ENCODE data around the gene THRAP3.

THRAP3 gene

DNA sequence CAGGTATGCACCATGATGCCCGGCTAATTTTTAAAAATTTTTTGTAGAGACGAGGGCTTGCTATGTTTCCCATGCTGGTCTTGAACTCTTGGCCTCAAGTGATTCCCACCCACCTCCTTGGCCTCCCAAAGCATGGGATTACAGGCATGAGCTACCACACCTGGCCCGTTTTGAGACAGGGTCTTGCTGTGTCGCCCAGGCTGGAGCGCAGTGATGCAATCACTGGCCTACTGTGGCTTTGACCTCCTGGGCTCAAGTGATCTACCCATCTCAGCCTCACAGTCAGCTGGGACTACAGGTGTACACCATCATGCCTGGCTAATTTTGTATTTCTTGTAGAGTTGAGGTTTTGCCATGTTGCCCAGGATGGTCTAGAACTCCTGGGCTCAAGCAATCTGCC lies 74.4 kb downstream of the THRAP3 start:
- no peaks in the 10 kb centered on the region for H3K79me2 ChIP-seq (ENCODE audit: control insufficient read depth, insufficient read depth, low read length, poor library complexity)
- no peaks in the 10 kb centered on the region for H3K9me3 ChIP-seq (ENCODE audit: insufficient read depth, low read depth, low read length)
- DNase-seq, result no peak
- no peak overlapping the region for H3K4me2 ChIP-seq (ENCODE audit: low read length)
- no peak overlapping the region for H2BK12ac ChIP-seq (ENCODE audit: low read length)
- H2BK120ac ChIP-seq (ENCODE audit: insufficient read depth, low read length, poor library complexity), result no peak overlapping the region
- H3K27me3 ChIP-seq (ENCODE audit: insufficient read depth, low read length), result no peaks in the 10 kb centered on the region
- no peak overlapping the region for H3K4ac ChIP-seq (ENCODE audit: low read depth, low read length)
- H3K79me1 ChIP-seq (ENCODE audit: low read length), result no peaks in the 10 kb centered on the region
- H3K4me1 ChIP-seq (ENCODE audit: control insufficient read depth in 1 of 2, insufficient read depth in 2 of 2, low read length in 2 of 2), result no peaks in the 10 kb centered on the region
- H3K36me3 ChIP-seq (ENCODE audit: control insufficient read depth in 1 of 2, insufficient read depth in 2 of 2, low read length in 2 of 2), result peaks cover 39 to 55% of the 10 kb centered on the region in 2 experiments
- H3K9ac ChIP-seq (ENCODE audit: low read length), result no peak overlapping the region
- no peak overlapping the region for H2AK5ac ChIP-seq (ENCODE audit: low read length)
- H3K14ac ChIP-seq (ENCODE audit: low read length), result no peak overlapping the region
- no peak overlapping the region for H2BK5ac ChIP-seq (ENCODE audit: low read depth, low read length, poor library complexity)
- no peak overlapping the region for H3K4me3 ChIP-seq (ENCODE audit: low read depth, low read length)
- H2AFZ ChIP-seq (ENCODE audit: insufficient read depth, low read length, poor library complexity), result no peak overlapping the region
- H4K91ac ChIP-seq (ENCODE audit: low read depth, low read length), result no peak overlapping the region
- no peak overlapping the region for H3K18ac ChIP-seq (ENCODE audit: low read length)
- H3K23ac ChIP-seq (ENCODE audit: low read length), result no peak overlapping the region
- no peak overlapping the region for H3K27ac ChIP-seq (ENCODE audit: low read depth, low read length)
- no CpG with 5 or more reads among the region's 5 CpGs for WGBS (ENCODE audit: extremely low coverage, insufficient coverage, insufficient read length)
- no peak overlapping the region for H4K8ac ChIP-seq (ENCODE audit: low read depth, low read length)
- no peak overlapping the region for H4K12ac ChIP-seq (ENCODE audit: low read depth, low read length)

DNA sequence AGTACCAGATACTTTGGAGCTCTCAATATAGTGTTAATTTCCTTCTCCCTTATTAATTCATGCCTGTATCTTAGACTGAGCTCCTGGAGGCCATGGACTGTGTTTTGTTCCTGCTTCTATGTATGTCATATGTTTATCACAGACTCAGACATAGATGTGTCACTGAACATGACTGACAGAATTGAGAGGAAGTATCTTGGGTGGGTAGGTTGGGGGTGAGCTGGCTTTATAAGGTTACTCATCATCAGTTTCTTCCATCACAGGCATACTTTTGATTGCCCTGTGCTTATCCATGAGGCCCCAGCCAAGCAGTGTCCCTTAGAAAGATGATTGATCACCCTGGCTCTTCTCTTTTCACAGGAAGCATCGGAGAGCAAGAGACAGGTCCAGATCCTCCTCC lies 76.3 kb downstream of the THRAP3 start:
- Histone ChIP-seq H2BK12ac (ENCODE audit: low read length) (no peak overlapping the region), H4K91ac (ENCODE audit: low read depth, low read length) (no peak overlapping the region), H2BK120ac (ENCODE audit: insufficient read depth, low read length, poor library complexity) (no peak overlapping the region), H3K27me3 (ENCODE audit: insufficient read depth, low read length) (no peaks in the 10 kb centered on the region), H3K23ac (ENCODE audit: low read length) (no peak overlapping the region), H3K4me2 (ENCODE audit: low read length) (no peak overlapping the region), H2BK5ac (ENCODE audit: low read depth, low read length, poor library complexity) (no peak overlapping the region), H3K4ac (ENCODE audit: low read depth, low read length) (no peak overlapping the region), H2AFZ (ENCODE audit: insufficient read depth, low read length, poor library complexity) (no peak overlapping the region), H3K79me2 (ENCODE audit: control insufficient read depth, insufficient read depth, low read length, poor library complexity) (no peaks in the 10 kb centered on the region), H3K4me3 (ENCODE audit: low read depth, low read length) (no peak overlapping the region), H2AK5ac (ENCODE audit: low read length) (no peak overlapping the region), H3K36me3 (ENCODE audit: control insufficient read depth in 1 of 2, insufficient read depth in 2 of 2, low read length in 2 of 2) (peaks cover 46 to 56% of the 10 kb centered on the region in 2 experiments), H3K79me1 (ENCODE audit: low read length) (no peaks in the 10 kb centered on the region), H3K9ac (ENCODE audit: low read length) (no peak overlapping the region), H3K9me3 (ENCODE audit: insufficient read depth, low read depth, low read length) (no peaks in the 10 kb centered on the region), H3K14ac (ENCODE audit: low read length) (no peak overlapping the region), H3K18ac (ENCODE audit: low read length) (no peak overlapping the region), H4K8ac (ENCODE audit: low read depth, low read length) (no peak overlapping the region), H4K12ac (ENCODE audit: low read depth, low read length) (no peak overlapping the region), H3K27ac (ENCODE audit: low read depth, low read length) (no peak overlapping the region), H3K4me1 (ENCODE audit: control insufficient read depth in 1 of 2, insufficient read depth in 2 of 2, low read length in 2 of 2) (peaks cover 4% of the 10 kb centered on the region in 2 experiments)
- WGBS (ENCODE audit: extremely low coverage, insufficient coverage, insufficient read length), result no CpG with 5 or more reads among the region's 1 CpG
- DNase-seq, result peak in 1 of 2 donors; percentile 23

GRCh38 chr1:36301220-36301619 lies 77.0 kb downstream of the THRAP3 start:
- WGBS (ENCODE audit: extremely low coverage, insufficient coverage, insufficient read length), result no CpG with 5 or more reads among the region's 1 CpG
- H3K4ac ChIP-seq (ENCODE audit: low read depth, low read length), result no peak overlapping the region

DNA sequence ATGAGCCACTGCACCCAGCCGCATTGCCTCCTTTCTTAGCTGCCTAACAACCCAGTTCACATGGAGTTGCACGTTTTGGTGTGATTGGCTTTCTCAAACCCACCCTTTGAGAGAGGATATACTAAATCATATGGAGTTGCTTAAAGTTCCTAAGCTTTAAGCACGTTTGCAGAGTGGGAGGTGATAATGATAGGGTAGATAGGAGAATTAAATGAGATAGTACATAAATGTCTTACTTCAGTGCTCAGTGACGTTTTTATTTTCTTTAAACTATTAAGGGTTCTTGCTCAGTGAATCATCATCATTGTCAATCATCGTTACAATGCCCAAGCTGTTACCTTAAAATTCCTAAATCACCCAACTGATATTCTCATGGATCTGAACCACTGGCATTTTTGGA lies 79.0 kb downstream of the THRAP3 start:
- no peak overlapping the region for H3K4ac ChIP-seq (ENCODE audit: low read depth, low read length)
- no peaks in the 10 kb centered on the region for H3K27me3 ChIP-seq (ENCODE audit: insufficient read depth, low read length)
- no peak overlapping the region for H4K12ac ChIP-seq (ENCODE audit: low read depth, low read length)
- DNase-seq, result no peak
- no peak overlapping the region for H3K18ac ChIP-seq (ENCODE audit: low read length)
- H2AFZ ChIP-seq (ENCODE audit: insufficient read depth, low read length, poor library complexity), result no peak overlapping the region
- H3K4me3 ChIP-seq (ENCODE audit: low read depth, low read length), result no peak overlapping the region
- H3K4me1 ChIP-seq (ENCODE audit: control insufficient read depth in 1 of 2, insufficient read depth in 2 of 2, low read length in 2 of 2), result peaks cover 13 to 16% of the 10 kb centered on the region in 2 experiments
- H4K8ac ChIP-seq (ENCODE audit: low read depth, low read length), result no peak overlapping the region
- H2BK120ac ChIP-seq (ENCODE audit: insufficient read depth, low read length, poor library complexity), result no peak overlapping the region
- no peak overlapping the region for H3K23ac ChIP-seq (ENCODE audit: low read length)
- no peak overlapping the region for H3K14ac ChIP-seq (ENCODE audit: low read length)
- H3K79me1 ChIP-seq (ENCODE audit: low read length), result peaks cover 5% of the 10 kb centered on the region
- H3K27ac ChIP-seq (ENCODE audit: low read depth, low read length), result no peak overlapping the region
- no peak overlapping the region for H3K9ac ChIP-seq (ENCODE audit: low read length)
- H2AK5ac ChIP-seq (ENCODE audit: low read length), result no peak overlapping the region
- H3K4me2 ChIP-seq (ENCODE audit: low read length), result no peak overlapping the region
- WGBS (ENCODE audit: extremely low coverage, insufficient coverage, insufficient read length), result no CpG with 5 or more reads among the region's 5 CpGs
- H2BK5ac ChIP-seq (ENCODE audit: low read depth, low read length, poor library complexity), result no peak overlapping the region
- peaks cover 3% of the 10 kb centered on the region for H3K79me2 ChIP-seq (ENCODE audit: control insufficient read depth, insufficient read depth, low read length, poor library complexity)
- peaks cover 33 to 47% of the 10 kb centered on the region in 2 experiments for H3K36me3 ChIP-seq (ENCODE audit: control insufficient read depth in 1 of 2, insufficient read depth in 2 of 2, low read length in 2 of 2)
- no peak overlapping the region for H2BK12ac ChIP-seq (ENCODE audit: low read length)
- peaks cover 2% of the 10 kb centered on the region for H3K9me3 ChIP-seq (ENCODE audit: insufficient read depth, low read depth, low read length)
- no peak overlapping the region for H4K91ac ChIP-seq (ENCODE audit: low read depth, low read length)

More at GRCh38 chr1:36301220-36301619, 77.0 kb downstream of the THRAP3 start:
- H2BK12ac ChIP-seq (ENCODE audit: low read length), result no peak overlapping the region
- H3K27ac ChIP-seq (ENCODE audit: low read depth, low read length), result no peak overlapping the region
- H4K12ac ChIP-seq (ENCODE audit: low read depth, low read length), result no peak overlapping the region
- H3K14ac ChIP-seq (ENCODE audit: low read length), result no peak overlapping the region
- no peaks in the 10 kb centered on the region for H3K9me3 ChIP-seq (ENCODE audit: insufficient read depth, low read depth, low read length)
- no peak overlapping the region for H3K9ac ChIP-seq (ENCODE audit: low read length)
- H2BK5ac ChIP-seq (ENCODE audit: low read depth, low read length, poor library complexity), result no peak overlapping the region
- H4K8ac ChIP-seq (ENCODE audit: low read depth, low read length), result no peak overlapping the region
- peaks cover under 1% of the 10 kb centered on the region for H3K79me1 ChIP-seq (ENCODE audit: low read length)
- H2AFZ ChIP-seq (ENCODE audit: insufficient read depth, low read length, poor library complexity), result no peak overlapping the region
- H3K4me1 ChIP-seq (ENCODE audit: control insufficient read depth in 1 of 2, insufficient read depth in 2 of 2, low read length in 2 of 2), result peaks cover 8 to 10% of the 10 kb centered on the region in 2 experiments
- no peak overlapping the region for H2BK120ac ChIP-seq (ENCODE audit: insufficient read depth, low read length, poor library complexity)
- no peak overlapping the region for H3K18ac ChIP-seq (ENCODE audit: low read length)
- H3K36me3 ChIP-seq (ENCODE audit: control insufficient read depth in 1 of 2, insufficient read depth in 2 of 2, low read length in 2 of 2), result peaks cover 42 to 52% of the 10 kb centered on the region in 2 experiments
- no peak overlapping the region for H3K23ac ChIP-seq (ENCODE audit: low read length)
- H3K27me3 ChIP-seq (ENCODE audit: insufficient read depth, low read length), result no peaks in the 10 kb centered on the region
- no peak for DNase-seq
- H3K4me3 ChIP-seq (ENCODE audit: low read depth, low read length), result no peak overlapping the region
- no peak overlapping the region for H4K91ac ChIP-seq (ENCODE audit: low read depth, low read length)
- H2AK5ac ChIP-seq (ENCODE audit: low read length), result no peak overlapping the region
- H3K4me2 ChIP-seq (ENCODE audit: low read length), result no peak overlapping the region
- peaks cover under 1% of the 10 kb centered on the region for H3K79me2 ChIP-seq (ENCODE audit: control insufficient read depth, insufficient read depth, low read length, poor library complexity)

Measured in trophoblast cell (in vitro differentiated cells and primary cell).